ENCODE results near the gene CCDC88A. TPM values are rescaled to one million over a fixed set of nuclear protein-coding genes. Genes with fewer than 3 reads are reported as not detected.
A peak's percentile ranks its signal among the peaks of the same experiment; 100 is the strongest.
"Not testable (repeated sequence)": the region's sequence is repeated elsewhere in the genome, so short reads cannot be mapped to it uniquely, and the experiment has no call there.

Gene CCDC88A
- total RNA-seq, 1 donor from 2014 or later: 54.9 TPM

- TF ChIP-seq CTCF (IDR thresholded peaks at IDR 0.05): no peak
These were observed 117.4 kb downstream of the CCDC88A start for GRCh38 chr2:55302241-55302640.

GRCh38 chr2:55301277-55301676 is 118.4 kb downstream of the CCDC88A start:
- no peak overlapping the region for H3K4me3 Mint-ChIP-seq (ENCODE audit: unreplicated experiment)
- no peaks in the 10 kb centered on the region for H3K9me3 Mint-ChIP-seq (ENCODE audit: unreplicated experiment)
- H3K36me3 Mint-ChIP-seq (ENCODE audit: unreplicated experiment): peaks cover 23% of the 10 kb centered on the region
- no peak for TF ChIP-seq CTCF (IDR thresholded peaks at IDR 0.05)
- DNase-seq (ENCODE audit: extremely low spot score, unreplicated experiment): no peak
- no peak overlapping the region for H3K27ac Mint-ChIP-seq (ENCODE audit: unreplicated experiment)
- no peaks in the 10 kb centered on the region for H3K27me3 Mint-ChIP-seq (ENCODE audit: unreplicated experiment)
- H3K4me1 Mint-ChIP-seq (ENCODE audit: unreplicated experiment): no peaks in the 10 kb centered on the region

More at GRCh38 chr2:55302241-55302640, 117.4 kb downstream of the CCDC88A start:
- H3K4me1 Mint-ChIP-seq (ENCODE audit: unreplicated experiment): no peaks in the 10 kb centered on the region
- no peak overlapping the region for H3K27ac Mint-ChIP-seq (ENCODE audit: unreplicated experiment)
- H3K4me3 Mint-ChIP-seq (ENCODE audit: unreplicated experiment): no peak overlapping the region
- peaks cover 23% of the 10 kb centered on the region for H3K36me3 Mint-ChIP-seq (ENCODE audit: unreplicated experiment)
- no peaks in the 10 kb centered on the region for H3K9me3 Mint-ChIP-seq (ENCODE audit: unreplicated experiment)
- no peaks in the 10 kb centered on the region for H3K27me3 Mint-ChIP-seq (ENCODE audit: unreplicated experiment)
- no peak for DNase-seq (ENCODE audit: extremely low spot score, unreplicated experiment)

- Mint-ChIP-seq H3K27ac (ENCODE audit: unreplicated experiment) (no peak overlapping the region), H3K27me3 (ENCODE audit: unreplicated experiment) (no peaks in the 10 kb centered on the region), H3K4me1 (ENCODE audit: unreplicated experiment) (no peaks in the 10 kb centered on the region)
These were observed 123.3 kb downstream of the CCDC88A start for GRCh38 chr2:55296393-55296792.

GRCh38 chr2:55283083-55283482 is 136.6 kb downstream of the CCDC88A start:
- H3K9me3 Mint-ChIP-seq (ENCODE audit: unreplicated experiment): no peaks in the 10 kb centered on the region
- no peak overlapping the region for H3K4me3 Mint-ChIP-seq (ENCODE audit: unreplicated experiment)
- H3K27ac Mint-ChIP-seq (ENCODE audit: unreplicated experiment): peak overlapping the region; percentile 95
- no peak for DNase-seq (ENCODE audit: extremely low spot score, unreplicated experiment)
- H3K36me3 Mint-ChIP-seq (ENCODE audit: unreplicated experiment): peaks cover 5% of the 10 kb centered on the region
- H3K27me3 Mint-ChIP-seq (ENCODE audit: unreplicated experiment): peaks cover 19% of the 10 kb centered on the region
- H3K4me1 Mint-ChIP-seq (ENCODE audit: unreplicated experiment): peaks cover 14% of the 10 kb centered on the region
- TF ChIP-seq CTCF (IDR thresholded peaks at IDR 0.05): no peak

More at GRCh38 chr2:55296393-55296792, 123.3 kb downstream of the CCDC88A start:
- DNase-seq (ENCODE audit: extremely low spot score, unreplicated experiment): no peak
- no peak overlapping the region for H3K4me3 Mint-ChIP-seq (ENCODE audit: unreplicated experiment)
- H3K36me3 Mint-ChIP-seq (ENCODE audit: unreplicated experiment): peaks cover 24% of the 10 kb centered on the region
- no peak for TF ChIP-seq CTCF (IDR thresholded peaks at IDR 0.05)
- no peaks in the 10 kb centered on the region for H3K9me3 Mint-ChIP-seq (ENCODE audit: unreplicated experiment)

- Mint-ChIP-seq H3K36me3 (ENCODE audit: unreplicated experiment) (peaks cover 5% of the 10 kb centered on the region), H3K4me3 (ENCODE audit: unreplicated experiment) (peak overlapping the region; percentile 86), H3K4me1 (ENCODE audit: unreplicated experiment) (peaks cover 14% of the 10 kb centered on the region), H3K9me3 (ENCODE audit: unreplicated experiment) (no peaks in the 10 kb centered on the region), H3K27ac (ENCODE audit: unreplicated experiment) (peak overlapping the region; percentile 95), H3K27me3 (ENCODE audit: unreplicated experiment) (peaks cover 19% of the 10 kb centered on the region)
- peak; percentile 92 for DNase-seq (ENCODE audit: extremely low spot score, unreplicated experiment)
- TF ChIP-seq CTCF (IDR thresholded peaks at IDR 0.05): no peak
These were observed 137.3 kb downstream of the CCDC88A start for GRCh38 chr2:55282110-55282917.

GRCh38 chr2:55280851-55281546 is 138.7 kb downstream of the CCDC88A start:
- not testable (repeated sequence) for DNase-seq (ENCODE audit: extremely low spot score, unreplicated experiment); H3K36me3 Mint-ChIP-seq (ENCODE audit: unreplicated experiment); H3K9me3 Mint-ChIP-seq (ENCODE audit: unreplicated experiment)
- Mint-ChIP-seq H3K4me1 (ENCODE audit: unreplicated experiment) (peaks cover 14% of the 10 kb centered on the region), H3K27ac (ENCODE audit: unreplicated experiment) (peak overlapping the region; percentile 95), H3K27me3 (ENCODE audit: unreplicated experiment) (peaks cover 19% of the 10 kb centered on the region), H3K4me3 (ENCODE audit: unreplicated experiment) (peak overlapping the region; percentile 86)

- H3K27ac Mint-ChIP-seq (ENCODE audit: unreplicated experiment); H3K9me3 Mint-ChIP-seq (ENCODE audit: unreplicated experiment); H3K4me3 Mint-ChIP-seq (ENCODE audit: unreplicated experiment); DNase-seq (ENCODE audit: extremely low spot score, unreplicated experiment); H3K36me3 Mint-ChIP-seq (ENCODE audit: unreplicated experiment): not testable (repeated sequence)
- Mint-ChIP-seq H3K27me3 (ENCODE audit: unreplicated experiment) (peaks cover 19% of the 10 kb centered on the region), H3K4me1 (ENCODE audit: unreplicated experiment) (peaks cover 14% of the 10 kb centered on the region)
These were observed 139.7 kb downstream of the CCDC88A start for GRCh38 chr2:55279859-55280424.

Measured in osteocyte (in vitro differentiated cells).